ENCODE measurements around the gene GLMP.
"Not testable (repeated sequence)": the region's sequence is repeated elsewhere in the genome, so short reads cannot be mapped to it uniquely, and the experiment has no call there.

The GLMP gene

GRCh38 chr1:156295391-156295947 is at the start of gene GLMP:
Gene GLMP, minus strand, starts transcription at chr1:156295679. Its CDS starts 34 bp downstream, at chr1:156295645.
- DNase-seq: peak; percentile 60

DNA sequence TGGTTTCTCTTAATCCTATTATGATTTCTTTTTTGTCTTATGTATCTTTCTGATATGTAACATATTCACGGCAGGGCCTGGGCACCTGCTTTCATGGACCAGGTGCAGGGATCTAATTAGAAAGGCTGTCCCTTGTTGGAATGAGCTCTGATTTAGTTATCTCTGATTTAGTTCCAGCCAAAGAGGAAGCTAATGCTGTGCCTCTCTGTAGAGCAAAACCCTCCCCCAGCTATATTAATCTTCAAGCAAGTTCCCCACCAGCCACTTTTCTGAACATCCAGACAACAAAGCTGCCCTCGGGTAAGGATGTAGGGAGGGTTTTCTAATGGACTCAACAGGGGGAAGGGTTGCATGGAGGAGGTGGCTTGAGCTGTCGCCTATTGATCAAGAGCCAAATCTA is 48.9 kb upstream of the GLMP start:
- DNase-seq: no peak

DNA sequence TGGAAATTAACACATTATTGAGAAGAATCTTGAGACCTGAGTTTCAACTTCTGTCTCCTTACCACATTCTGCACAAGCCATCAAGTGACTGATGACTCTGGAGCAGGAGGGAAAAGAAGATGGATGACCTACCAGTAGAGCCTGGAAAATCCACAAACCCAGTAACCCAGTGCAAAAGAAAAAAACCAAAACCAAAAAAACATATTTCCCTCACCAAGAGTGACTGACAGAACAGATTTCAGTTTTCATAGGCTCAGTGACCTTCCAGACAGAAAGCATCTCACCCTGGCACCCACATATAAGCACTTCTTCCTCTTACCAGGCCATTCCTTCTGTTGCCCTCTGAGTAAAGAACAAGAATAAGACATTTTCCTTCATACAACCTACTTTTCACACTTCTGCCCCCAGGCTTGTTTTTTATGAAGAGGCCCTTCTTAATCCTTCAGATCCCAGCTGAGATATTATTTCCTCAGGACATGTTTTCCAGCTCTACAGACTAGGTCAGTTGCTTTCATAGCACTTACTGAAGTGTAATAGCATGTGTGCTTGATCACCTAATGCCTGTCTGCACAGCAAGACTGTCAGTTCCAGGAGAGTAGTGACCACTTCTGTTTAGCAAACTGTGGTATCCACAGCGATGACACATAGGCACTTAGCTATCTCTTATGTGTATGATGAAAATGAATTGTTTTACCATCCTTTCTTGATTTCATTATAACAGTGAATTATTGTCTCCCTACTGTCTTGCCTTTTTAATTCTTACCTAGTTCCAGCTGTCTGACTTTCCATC is 46.9 kb upstream of the GLMP start:
- DNase-seq: no peak

GRCh38 chr1:156338180-156338976 is 42.9 kb upstream of the GLMP start, which contains the start of the genes CCT3 and TSACC:
Gene CCT3, minus strand, starts transcription at chr1:156338292. Its CDS starts 108 bp downstream, at chr1:156338184.
Gene TSACC, plus strand, starts transcription at chr1:156338526. Its CDS starts 1,232 bp downstream, at chr1:156339758.
- DNase-seq: peak; percentile 99

DNA sequence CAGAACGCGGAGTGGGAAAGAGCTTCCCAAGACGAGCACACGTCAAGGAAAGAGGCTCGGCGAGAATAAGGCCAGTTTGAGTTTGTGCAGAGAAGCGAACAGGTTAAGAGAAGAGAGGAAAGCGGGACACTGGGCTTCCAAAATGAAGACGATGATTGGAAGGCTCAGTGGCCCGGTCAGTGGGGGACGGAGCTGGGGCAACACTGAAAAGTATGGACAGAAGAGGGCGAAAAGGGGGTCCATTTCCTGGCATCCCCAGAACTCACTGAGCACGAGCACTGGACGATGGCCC is 42.4 kb upstream of the GLMP start:
- no peak for DNase-seq

DNA sequence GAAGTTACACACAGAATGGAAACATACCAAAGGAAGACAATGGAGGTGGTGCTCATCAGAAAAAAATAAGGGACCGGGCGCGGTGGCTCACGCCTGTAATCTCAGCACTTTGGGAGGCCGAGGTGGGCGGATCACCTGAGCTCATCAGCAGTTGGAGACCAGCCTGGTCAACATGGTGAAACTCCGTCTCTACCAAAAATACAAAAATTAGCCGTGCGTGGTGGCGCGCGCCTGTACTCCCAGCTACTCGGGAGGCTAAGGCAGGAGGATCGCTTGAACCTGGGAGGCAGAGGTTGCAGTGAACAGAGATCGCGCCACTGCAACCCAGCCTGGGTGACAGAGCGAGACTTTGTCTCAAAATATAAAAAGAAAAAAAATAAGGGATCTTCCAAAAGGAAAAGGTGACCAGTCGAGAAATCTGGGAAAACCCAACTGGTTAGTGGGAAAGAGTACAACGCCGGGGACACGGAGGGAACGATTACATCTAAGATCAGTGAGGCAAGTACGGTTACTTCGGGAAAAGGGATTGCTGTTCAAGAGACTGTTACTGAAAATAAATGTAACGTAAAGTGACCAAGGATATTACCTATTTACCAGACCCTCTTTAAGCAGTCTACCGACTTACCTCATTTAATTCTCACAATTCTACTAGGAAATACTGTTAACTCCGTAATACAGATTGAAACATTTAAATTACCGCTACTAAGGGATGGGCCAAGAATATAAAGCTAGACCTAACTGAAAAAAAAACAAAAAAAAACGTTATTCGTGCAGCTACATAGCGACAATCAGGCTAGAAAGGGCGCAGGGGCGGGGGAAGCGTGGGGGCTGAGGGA is 41.8 kb upstream of the GLMP start:
- no peak for DNase-seq

GRCh38 chr1:156336242-156336641 is 40.8 kb upstream of the GLMP start:
- DNase-seq: no peak

DNA sequence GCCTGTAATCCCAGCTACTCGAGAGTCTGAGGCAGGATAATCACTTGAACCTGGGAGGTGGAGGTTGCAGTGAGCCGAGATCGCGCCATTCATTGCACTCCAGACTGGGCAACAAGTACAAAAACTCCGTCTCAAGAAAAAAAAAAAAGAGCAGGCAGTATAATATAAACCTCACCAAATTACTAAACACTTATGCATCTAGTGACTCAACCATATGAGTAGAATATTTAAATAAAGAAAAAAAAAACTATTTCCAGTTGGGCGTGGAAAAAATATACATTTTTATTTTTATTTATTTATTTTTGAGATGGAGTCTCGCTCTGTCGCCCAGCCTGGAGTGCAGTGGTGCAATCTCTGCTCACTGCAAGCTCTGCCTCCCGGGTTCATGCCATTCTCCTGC is 27.7 kb upstream of the GLMP start:
- not testable (repeated sequence) for DNase-seq

DNA sequence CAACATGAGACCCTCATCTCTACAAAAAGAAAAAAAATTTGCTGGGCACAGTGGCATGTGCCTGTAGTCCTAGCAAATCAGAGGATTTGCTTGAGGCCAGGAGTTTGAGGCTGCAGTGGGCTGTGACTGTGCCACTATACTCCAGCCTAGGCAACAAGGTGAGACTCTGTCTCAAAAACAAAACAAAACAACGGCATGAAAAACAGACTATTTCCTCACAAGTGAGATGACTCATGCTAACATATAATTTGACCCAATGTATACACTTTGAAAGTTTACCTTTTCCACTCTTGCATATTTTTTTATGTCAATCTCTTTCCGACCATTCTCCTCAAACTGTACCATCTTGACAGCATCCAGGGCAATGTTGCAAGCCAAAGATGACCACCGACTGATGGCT is 25.1 kb upstream of the GLMP start:
- no peak for DNase-seq

DNA sequence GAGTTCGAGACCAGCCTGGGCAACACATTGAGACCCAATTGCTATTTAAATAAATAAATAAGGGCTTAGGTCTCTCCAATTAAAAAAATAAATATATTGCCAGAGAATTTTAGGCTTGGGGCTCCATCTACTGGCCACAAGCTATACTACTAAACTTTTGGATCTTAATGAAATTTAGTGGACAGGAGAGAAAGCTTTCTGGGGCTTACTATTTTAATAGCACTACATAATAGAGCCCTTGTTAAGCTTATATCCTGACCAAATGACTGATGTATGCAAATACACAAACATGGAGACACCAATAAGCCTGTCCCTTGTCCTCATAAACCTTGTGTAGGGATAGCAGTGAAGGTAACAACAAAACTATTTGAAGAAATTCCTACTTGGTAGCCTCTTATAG is 24.2 kb upstream of the GLMP start:
- no peak for DNase-seq

DNA sequence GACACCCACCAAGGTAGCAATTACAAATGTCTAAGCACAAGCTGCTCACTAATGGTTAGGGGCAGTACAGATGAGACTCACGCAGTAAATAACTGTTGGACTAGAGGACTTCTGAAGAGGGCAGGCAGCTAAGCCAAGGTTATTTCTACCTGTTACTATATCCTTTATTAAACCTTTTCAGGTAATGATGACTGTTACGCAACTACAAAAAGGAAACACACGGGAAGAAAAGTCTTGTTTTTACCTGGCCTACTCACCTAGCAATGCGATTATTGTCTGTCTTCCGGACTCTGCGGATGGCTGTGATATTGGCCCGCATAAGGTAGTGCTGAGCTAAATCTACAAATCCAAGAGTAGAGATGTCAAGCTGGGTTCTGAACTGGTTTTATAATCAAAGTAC is 21.4 kb upstream of the GLMP start:
- no peak for DNase-seq

DNA sequence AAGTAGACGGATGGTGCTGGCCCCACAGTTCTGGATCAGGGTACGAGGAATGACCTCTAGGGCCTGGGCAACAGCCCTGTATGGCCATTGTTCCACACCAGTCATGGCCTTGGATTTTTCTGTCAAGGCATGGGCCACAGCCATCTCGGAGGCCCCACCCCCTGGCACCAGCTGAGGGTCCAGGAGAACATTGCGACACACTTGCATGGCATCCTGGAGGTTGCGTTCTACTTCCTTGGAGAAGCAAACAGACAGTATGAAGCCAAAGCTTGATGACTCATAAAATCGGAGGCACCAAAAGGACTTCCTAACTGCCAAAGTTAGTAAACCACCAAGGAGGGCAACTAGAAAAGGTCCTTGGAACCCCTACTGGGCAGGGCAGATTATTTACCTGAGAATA is 15.5 kb upstream of the GLMP start:
- DNase-seq: no peak

DNA sequence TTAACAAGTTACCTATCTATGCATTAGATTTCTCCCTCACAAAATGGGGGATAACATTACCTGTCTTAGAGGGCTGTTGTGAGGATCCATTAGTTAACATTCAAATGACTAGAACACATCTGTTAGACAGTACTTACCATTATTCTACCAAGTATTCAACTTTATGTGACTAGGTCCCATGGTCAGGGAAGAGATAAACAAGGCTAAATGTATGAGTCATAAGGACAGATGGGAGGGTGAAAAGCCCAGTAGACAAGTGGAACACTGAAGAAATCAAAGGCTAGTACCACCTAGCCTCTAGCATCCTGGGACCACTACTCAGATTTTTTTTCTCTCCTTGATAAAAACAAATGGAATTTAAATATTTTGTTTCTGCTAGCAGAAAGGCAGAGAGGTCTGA is 12.6 kb upstream of the GLMP start:
- no peak for DNase-seq

GRCh38 chr1:156305215-156305614 is 9.7 kb upstream of the GLMP start:
- DNase-seq: no peak

- no peak for DNase-seq
Observed at GRCh38 chr1:156303241-156303640, 7.8 kb upstream of the GLMP start.

- DNase-seq: no peak
Observed at GRCh38 chr1:156298852-156299357, 3.4 kb upstream of the GLMP start, which contains the start of gene VHLL. Gene VHLL, minus strand, starts transcription at chr1:156299307. Its CDS starts 118 bp downstream, at chr1:156299189.

DNA sequence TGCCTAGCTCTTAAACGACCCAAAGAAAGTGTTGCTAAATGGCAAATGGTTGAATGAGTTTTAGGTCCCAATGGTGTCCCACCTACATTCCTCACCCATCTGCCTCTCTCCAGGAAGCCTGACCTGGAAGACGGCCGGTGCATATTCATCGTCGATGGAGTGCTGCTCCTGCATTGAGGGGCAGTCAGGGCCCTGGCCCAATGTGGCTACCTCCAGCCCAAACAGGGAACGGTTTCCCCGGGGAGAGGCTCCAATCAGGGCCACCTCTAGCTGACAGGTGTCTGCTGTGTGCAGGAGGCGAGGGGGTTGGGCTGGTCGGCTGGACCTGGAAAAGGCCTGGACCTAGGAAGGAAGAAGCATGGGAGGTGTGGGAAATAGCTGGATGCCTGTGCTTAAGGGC is 1.6 kb downstream of the GLMP start:
- DNase-seq: no peak

DNA sequence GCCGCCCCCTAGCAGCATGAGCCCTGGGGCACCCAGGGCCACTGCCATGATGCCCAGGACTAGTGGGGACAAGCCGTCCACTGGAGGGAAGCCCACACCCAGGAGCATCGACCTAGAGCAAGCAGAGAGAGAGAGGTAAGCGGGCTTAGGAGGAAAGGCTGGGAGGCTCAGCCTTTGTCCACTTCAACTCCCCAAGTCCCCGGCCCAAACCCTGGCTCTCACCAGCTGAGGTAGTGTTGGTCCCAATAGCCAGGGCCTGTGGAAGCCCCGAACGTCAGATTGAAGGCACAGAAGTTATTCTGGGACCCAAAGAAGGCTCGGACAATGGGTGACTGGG is 2.4 kb downstream of the GLMP start:
- no peak for DNase-seq

GRCh38 chr1:156291226-156292061 is 4.0 kb downstream of the GLMP start:
- DNase-seq: no peak

DNA sequence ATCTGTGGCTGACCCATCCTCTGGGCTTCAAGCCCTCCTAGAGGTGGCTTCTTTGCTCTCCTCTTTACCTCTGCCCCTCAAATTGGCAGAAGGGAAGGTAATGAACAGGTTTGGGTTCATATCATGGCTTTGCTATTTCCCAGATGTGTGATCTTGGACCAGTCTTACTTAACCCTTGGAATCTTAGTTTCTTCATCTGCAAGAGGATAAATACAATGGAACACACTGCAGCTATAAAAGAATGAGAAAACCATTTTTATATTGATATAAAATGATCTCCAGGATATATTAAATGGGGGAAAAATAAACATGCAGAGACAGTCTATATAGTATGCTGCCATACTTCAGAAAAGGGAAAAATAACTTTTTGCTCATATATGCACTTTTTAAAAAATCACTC is 5.6 kb downstream of the GLMP start:
- no peak for DNase-seq

GRCh38 chr1:156286061-156286460 is 9.4 kb downstream of the GLMP start:
- no peak for DNase-seq

DNA sequence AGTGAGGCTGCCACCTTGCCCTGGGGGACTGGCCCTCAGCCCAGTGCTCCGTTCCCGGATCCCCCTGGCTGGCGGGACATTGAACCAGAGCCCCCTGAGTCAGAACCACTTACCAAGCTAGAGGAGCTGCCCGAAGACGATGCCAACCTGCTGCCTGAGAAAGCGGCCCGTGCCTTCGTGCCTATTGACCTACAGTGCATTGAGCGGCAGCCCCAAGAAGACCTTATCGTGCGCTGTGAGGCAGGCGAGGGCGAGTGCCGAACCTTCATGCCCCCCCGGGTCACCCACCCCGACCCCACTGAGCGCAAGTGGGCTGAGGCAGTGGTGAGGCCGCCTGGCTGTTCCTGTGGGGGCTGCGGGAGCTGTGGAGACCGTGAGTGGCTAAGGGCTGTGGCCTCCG is 10.0 kb downstream of the GLMP start:
- DNase-seq: no peak
